ENCODE data around the gene PIGH.

Gene PIGH

DNA sequence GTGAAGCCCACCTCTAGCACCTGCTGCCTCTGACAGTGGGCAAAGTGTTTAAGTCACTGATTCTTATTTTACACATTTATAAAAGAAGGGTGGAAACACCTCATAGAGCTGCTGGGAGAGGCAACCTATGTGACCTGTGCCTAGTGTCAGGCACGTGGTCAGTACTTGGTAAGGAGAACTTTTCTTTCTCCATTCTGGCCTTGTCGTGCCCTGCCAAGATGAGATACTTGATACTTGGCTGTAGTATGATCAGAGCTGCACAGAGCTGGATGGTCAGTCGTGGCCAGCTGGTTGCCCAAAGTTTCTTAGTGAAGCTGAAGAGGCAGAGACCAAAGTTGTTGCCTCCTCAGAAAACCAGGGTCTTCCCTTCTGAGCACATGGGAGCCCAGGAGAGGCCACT is 42.4 kb downstream of the PIGH start:
- Histone ChIP-seq H3K4me1 (ENCODE audit: insufficient read depth, insufficient read length) (peaks cover 2% of the 10 kb centered on the region), H3K9me3 (ENCODE audit: insufficient read depth, low read length) (no peaks in the 10 kb centered on the region), H3K27me3 (ENCODE audit: insufficient read depth, insufficient read length) (no peaks in the 10 kb centered on the region), H3K4me3 (ENCODE audit: insufficient read length, low read depth) (no peak overlapping the region), H3K9ac (ENCODE audit: insufficient read length, low read depth) (no peak overlapping the region), H3K36me3 (ENCODE audit: insufficient read depth, insufficient read length, low read length) (peaks cover 10% of the 10 kb centered on the region)
- no peak for TF ChIP-seq YY1 (IDR thresholded peaks at IDR 0.05; ENCODE audit: insufficient read depth, insufficient read length)
- no peak for TF ChIP-seq ZNF274 (IDR thresholded peaks at IDR 0.05; ENCODE audit: low read depth, low read length)
- TF ChIP-seq SUZ12 (IDR thresholded peaks at IDR 0.05; ENCODE audit: extremely low read depth, insufficient read depth, insufficient read length), result no peak
- no peak for DNase-seq (ENCODE audit: low read depth, low spot score)

DNA sequence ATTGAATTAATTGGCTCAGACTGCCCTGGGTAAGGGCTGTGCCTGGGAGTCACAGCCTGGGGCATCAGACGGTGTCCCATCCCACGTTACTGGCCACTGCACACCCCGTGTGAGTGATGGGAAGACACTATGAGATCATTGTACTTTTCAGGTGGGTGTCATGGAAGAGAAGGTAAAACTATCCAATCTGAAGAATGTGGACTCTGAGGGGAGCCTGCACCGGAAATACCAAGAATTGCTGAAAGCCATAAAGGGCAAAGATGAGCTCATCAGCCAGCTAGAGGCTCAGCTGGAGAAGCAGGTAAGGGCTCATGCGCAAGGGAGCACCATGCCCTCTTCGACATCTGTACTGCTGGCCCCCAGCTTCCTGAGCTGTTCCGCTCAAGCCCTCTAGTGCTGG is 43.0 kb downstream of the PIGH start:
- no peaks in the 10 kb centered on the region for H3K9me3 ChIP-seq (ENCODE audit: insufficient read depth, low read length)
- H3K9ac ChIP-seq (ENCODE audit: insufficient read length, low read depth), result no peak overlapping the region
- H3K27me3 ChIP-seq (ENCODE audit: insufficient read depth, insufficient read length), result no peaks in the 10 kb centered on the region
- DNase-seq (ENCODE audit: low read depth, low spot score), result no peak
- H3K36me3 ChIP-seq (ENCODE audit: insufficient read depth, insufficient read length, low read length), result peaks cover 7% of the 10 kb centered on the region
- peaks cover 2% of the 10 kb centered on the region for H3K4me1 ChIP-seq (ENCODE audit: insufficient read depth, insufficient read length)
- no peak for TF ChIP-seq YY1 (IDR thresholded peaks at IDR 0.05; ENCODE audit: insufficient read depth, insufficient read length)
- no peak overlapping the region for H3K4me3 ChIP-seq (ENCODE audit: insufficient read length, low read depth)

DNA sequence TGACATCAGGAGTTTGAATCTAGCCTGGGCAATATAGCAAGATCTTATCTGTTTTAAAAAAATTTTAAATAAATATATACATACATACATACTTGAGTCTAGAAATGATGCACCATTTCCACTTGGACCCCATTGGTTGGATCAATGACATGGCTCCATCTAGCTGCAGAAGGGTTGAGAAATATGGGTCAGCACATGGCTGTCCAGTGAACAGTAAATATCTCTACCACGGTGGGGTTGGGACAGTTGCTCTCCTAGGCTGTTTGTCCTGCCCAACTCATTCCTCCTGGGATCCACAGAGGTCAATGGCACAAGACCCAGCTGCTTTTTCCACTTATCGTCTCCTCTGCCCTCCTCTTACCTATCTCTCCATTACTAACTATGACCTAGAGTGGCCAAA is 43.4 kb downstream of the PIGH start:
- Histone ChIP-seq H3K36me3 (ENCODE audit: insufficient read depth, insufficient read length, low read length) (peaks cover 3% of the 10 kb centered on the region), H3K9ac (ENCODE audit: insufficient read length, low read depth) (no peak overlapping the region), H3K4me1 (ENCODE audit: insufficient read depth, insufficient read length) (peaks cover 2% of the 10 kb centered on the region), H3K4me3 (ENCODE audit: insufficient read length, low read depth) (no peak overlapping the region), H3K27me3 (ENCODE audit: insufficient read depth, insufficient read length) (no peaks in the 10 kb centered on the region), H3K9me3 (ENCODE audit: insufficient read depth, low read length) (no peaks in the 10 kb centered on the region)
- TF ChIP-seq ZNF274 (IDR thresholded peaks at IDR 0.05; ENCODE audit: low read depth, low read length) (no peak), YY1 (IDR thresholded peaks at IDR 0.05; ENCODE audit: insufficient read depth, insufficient read length) (no peak), SUZ12 (IDR thresholded peaks at IDR 0.05; ENCODE audit: extremely low read depth, insufficient read depth, insufficient read length) (no peak)
- DNase-seq (ENCODE audit: low read depth, low spot score), result no peak

- DNase-seq (ENCODE audit: low read depth, low spot score), result no peak
- TF ChIP-seq ZNF274 (IDR thresholded peaks at IDR 0.05; ENCODE audit: low read depth, low read length), result no peak
- TF ChIP-seq SUZ12 (IDR thresholded peaks at IDR 0.05; ENCODE audit: extremely low read depth, insufficient read depth, insufficient read length), result no peak
- peaks cover 3% of the 10 kb centered on the region for H3K36me3 ChIP-seq (ENCODE audit: insufficient read depth, insufficient read length, low read length)
- H3K9me3 ChIP-seq (ENCODE audit: insufficient read depth, low read length), result no peaks in the 10 kb centered on the region
- peaks cover 2% of the 10 kb centered on the region for H3K4me1 ChIP-seq (ENCODE audit: insufficient read depth, insufficient read length)
- H3K9ac ChIP-seq (ENCODE audit: insufficient read length, low read depth), result no peak overlapping the region
- H3K4me3 ChIP-seq (ENCODE audit: insufficient read length, low read depth), result no peak overlapping the region
- no peaks in the 10 kb centered on the region for H3K27me3 ChIP-seq (ENCODE audit: insufficient read depth, insufficient read length)
Measured at GRCh38 chr14:67555518-67556090, 44.5 kb downstream of the PIGH start.

DNA sequence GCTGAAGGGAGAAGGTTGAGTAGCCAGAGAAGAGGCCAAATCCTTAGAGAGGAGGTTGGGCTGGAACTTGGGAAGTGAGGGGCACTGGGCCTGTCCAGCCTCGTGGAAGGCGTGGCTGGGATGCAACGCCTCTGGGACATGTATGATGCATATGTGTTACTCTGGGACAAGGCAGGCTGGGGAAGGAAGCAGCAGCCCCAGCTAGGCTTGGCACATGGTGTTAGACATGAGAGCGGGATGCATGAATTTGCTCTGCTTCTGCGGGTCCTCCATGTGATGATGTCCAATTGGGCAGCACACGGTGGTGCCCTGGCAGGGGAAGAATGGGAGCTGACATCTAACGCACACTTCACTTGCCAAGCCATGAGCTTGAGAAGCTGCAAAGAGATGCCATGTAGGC is 45.7 kb downstream of the PIGH start:
- Histone ChIP-seq H3K4me1 (ENCODE audit: insufficient read depth, insufficient read length) (no peaks in the 10 kb centered on the region), H3K9ac (ENCODE audit: insufficient read length, low read depth) (no peak overlapping the region), H3K27me3 (ENCODE audit: insufficient read depth, insufficient read length) (no peaks in the 10 kb centered on the region), H3K9me3 (ENCODE audit: insufficient read depth, low read length) (no peaks in the 10 kb centered on the region), H3K4me3 (ENCODE audit: insufficient read length, low read depth) (no peak overlapping the region), H3K36me3 (ENCODE audit: insufficient read depth, insufficient read length, low read length) (peaks cover 3% of the 10 kb centered on the region)
- TF ChIP-seq SUZ12 (IDR thresholded peaks at IDR 0.05; ENCODE audit: extremely low read depth, insufficient read depth, insufficient read length) (no peak), YY1 (IDR thresholded peaks at IDR 0.05; ENCODE audit: insufficient read depth, insufficient read length) (no peak), ZNF274 (IDR thresholded peaks at IDR 0.05; ENCODE audit: low read depth, low read length) (no peak)
- DNase-seq (ENCODE audit: low read depth, low spot score), result no peak

DNA sequence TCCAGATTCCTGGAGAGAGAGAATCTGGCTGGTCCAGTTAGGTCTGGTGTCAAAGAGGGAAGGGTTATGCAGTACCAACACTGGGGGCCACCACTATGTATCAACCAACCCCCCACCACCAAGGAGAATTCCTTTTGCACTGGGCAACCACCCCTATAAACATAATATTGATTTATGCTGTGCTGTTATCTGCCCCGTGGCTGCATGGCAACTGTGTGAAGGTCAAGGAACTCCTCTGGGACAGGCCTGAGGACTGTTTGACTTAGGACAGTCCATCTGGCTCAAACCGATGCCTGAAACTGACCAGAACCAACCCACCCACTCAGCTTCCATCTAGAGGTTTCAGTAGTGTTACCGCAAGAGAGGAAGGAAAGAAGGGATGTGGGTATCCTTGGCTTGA is 46.5 kb downstream of the PIGH start:
- Histone ChIP-seq H3K9ac (ENCODE audit: insufficient read length, low read depth) (no peak overlapping the region), H3K36me3 (ENCODE audit: insufficient read depth, insufficient read length, low read length) (peaks cover 3% of the 10 kb centered on the region), H3K9me3 (ENCODE audit: insufficient read depth, low read length) (no peaks in the 10 kb centered on the region), H3K4me3 (ENCODE audit: insufficient read length, low read depth) (no peak overlapping the region), H3K4me1 (ENCODE audit: insufficient read depth, insufficient read length) (no peaks in the 10 kb centered on the region), H3K27me3 (ENCODE audit: insufficient read depth, insufficient read length) (no peaks in the 10 kb centered on the region)
- no peak for TF ChIP-seq SUZ12 (IDR thresholded peaks at IDR 0.05; ENCODE audit: extremely low read depth, insufficient read depth, insufficient read length)
- TF ChIP-seq ZNF274 (IDR thresholded peaks at IDR 0.05; ENCODE audit: low read depth, low read length), result no peak
- no peak for TF ChIP-seq YY1 (IDR thresholded peaks at IDR 0.05; ENCODE audit: insufficient read depth, insufficient read length)
- no peak for DNase-seq (ENCODE audit: low read depth, low spot score)

DNA sequence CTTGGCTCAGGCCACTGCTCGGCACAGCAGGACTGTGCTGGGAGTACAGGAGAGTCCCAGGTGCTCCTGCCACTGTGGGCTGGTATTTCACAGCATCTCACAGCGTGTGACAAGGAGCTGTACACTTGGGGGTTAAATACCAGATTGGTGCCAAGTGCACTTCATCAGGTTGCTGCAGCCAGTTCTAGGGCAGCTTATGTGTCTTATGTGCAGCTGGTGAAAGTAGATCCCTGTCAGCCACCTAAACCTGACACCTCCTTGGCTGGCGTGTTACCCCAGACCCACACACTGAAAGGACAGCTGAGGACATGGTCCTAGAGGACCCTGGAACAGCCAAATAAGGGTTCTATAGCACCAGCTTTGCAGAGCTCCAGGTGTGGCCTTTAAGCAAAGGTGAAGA is 48.1 kb downstream of the PIGH start:
- TF ChIP-seq YY1 (IDR thresholded peaks at IDR 0.05; ENCODE audit: insufficient read depth, insufficient read length), result no peak
- no peak for TF ChIP-seq SUZ12 (IDR thresholded peaks at IDR 0.05; ENCODE audit: extremely low read depth, insufficient read depth, insufficient read length)
- no peak for TF ChIP-seq ZNF274 (IDR thresholded peaks at IDR 0.05; ENCODE audit: low read depth, low read length)
- no peak for DNase-seq (ENCODE audit: low read depth, low spot score)
- no peaks in the 10 kb centered on the region for H3K36me3 ChIP-seq (ENCODE audit: insufficient read depth, insufficient read length, low read length)

GRCh38 chr14:67551123-67551522 is 48.9 kb downstream of the PIGH start:
- H3K9ac ChIP-seq (ENCODE audit: insufficient read length, low read depth), result no peak overlapping the region
- DNase-seq (ENCODE audit: low read depth, low spot score), result no peak
- TF ChIP-seq ZNF274 (IDR thresholded peaks at IDR 0.05; ENCODE audit: low read depth, low read length) (no peak), YY1 (IDR thresholded peaks at IDR 0.05; ENCODE audit: insufficient read depth, insufficient read length) (no peak), SUZ12 (IDR thresholded peaks at IDR 0.05; ENCODE audit: extremely low read depth, insufficient read depth, insufficient read length) (no peak)
- no peak overlapping the region for H3K4me3 ChIP-seq (ENCODE audit: insufficient read length, low read depth)
- no peaks in the 10 kb centered on the region for H3K36me3 ChIP-seq (ENCODE audit: insufficient read depth, insufficient read length, low read length)
- H3K4me1 ChIP-seq (ENCODE audit: insufficient read depth, insufficient read length), result no peaks in the 10 kb centered on the region
- H3K9me3 ChIP-seq (ENCODE audit: insufficient read depth, low read length), result no peaks in the 10 kb centered on the region
- no peaks in the 10 kb centered on the region for H3K27me3 ChIP-seq (ENCODE audit: insufficient read depth, insufficient read length)

More for the DNA sequence above, 48.1 kb downstream of the PIGH start:
- Histone ChIP-seq H3K9ac (ENCODE audit: insufficient read length, low read depth) (no peak overlapping the region), H3K4me3 (ENCODE audit: insufficient read length, low read depth) (no peak overlapping the region), H3K9me3 (ENCODE audit: insufficient read depth, low read length) (no peaks in the 10 kb centered on the region), H3K27me3 (ENCODE audit: insufficient read depth, insufficient read length) (no peaks in the 10 kb centered on the region), H3K4me1 (ENCODE audit: insufficient read depth, insufficient read length) (no peaks in the 10 kb centered on the region)

All from NT2/D1 (cell line).